ENCODE results near the gene FBXL5. TPM values are rescaled to one million over a fixed set of nuclear protein-coding genes. Genes with fewer than 3 reads are reported as not detected.

FBXL5 gene
- total RNA-seq, 3 donors from 2014 or later, result 178 to 231 (median 202) TPM

DNA sequence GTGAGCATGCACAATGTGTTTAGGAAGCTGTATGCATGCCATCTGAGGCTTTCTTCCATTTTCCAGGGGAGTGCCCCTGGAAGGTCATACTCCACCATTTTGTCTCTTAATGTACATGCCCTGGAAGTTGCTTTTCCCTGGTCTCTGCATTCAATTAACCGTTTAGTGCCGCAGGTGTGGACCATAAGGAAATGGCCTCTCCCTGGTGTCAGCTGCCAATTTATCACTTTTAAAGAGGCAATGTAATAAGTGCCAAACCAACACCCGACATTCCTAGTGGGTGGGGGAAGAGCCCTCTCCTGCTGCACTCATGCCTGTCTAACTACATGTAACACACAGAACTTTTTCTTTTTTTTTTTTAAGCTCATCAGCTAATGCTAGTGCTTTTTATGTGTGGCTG lies 40.6 kb upstream of the FBXL5 start:
- DNase-seq (ENCODE audit: low spot score in 2 of 2), result no peak
- Histone ChIP-seq H3K4me1 (no peaks in the 10 kb centered on the region), H3K36me3 (no peaks in the 10 kb centered on the region), H3K27me3 (no peaks in the 10 kb centered on the region), H3K4me3 (no peak overlapping the region), H3K27ac (no peak overlapping the region), H3K9me3 (no peaks in the 10 kb centered on the region)
- intact Hi-C loops (cut with DNase I; ENCODE audit: low total_unique reads), result no loop called here
- TF ChIP-seq, protein P1, sequence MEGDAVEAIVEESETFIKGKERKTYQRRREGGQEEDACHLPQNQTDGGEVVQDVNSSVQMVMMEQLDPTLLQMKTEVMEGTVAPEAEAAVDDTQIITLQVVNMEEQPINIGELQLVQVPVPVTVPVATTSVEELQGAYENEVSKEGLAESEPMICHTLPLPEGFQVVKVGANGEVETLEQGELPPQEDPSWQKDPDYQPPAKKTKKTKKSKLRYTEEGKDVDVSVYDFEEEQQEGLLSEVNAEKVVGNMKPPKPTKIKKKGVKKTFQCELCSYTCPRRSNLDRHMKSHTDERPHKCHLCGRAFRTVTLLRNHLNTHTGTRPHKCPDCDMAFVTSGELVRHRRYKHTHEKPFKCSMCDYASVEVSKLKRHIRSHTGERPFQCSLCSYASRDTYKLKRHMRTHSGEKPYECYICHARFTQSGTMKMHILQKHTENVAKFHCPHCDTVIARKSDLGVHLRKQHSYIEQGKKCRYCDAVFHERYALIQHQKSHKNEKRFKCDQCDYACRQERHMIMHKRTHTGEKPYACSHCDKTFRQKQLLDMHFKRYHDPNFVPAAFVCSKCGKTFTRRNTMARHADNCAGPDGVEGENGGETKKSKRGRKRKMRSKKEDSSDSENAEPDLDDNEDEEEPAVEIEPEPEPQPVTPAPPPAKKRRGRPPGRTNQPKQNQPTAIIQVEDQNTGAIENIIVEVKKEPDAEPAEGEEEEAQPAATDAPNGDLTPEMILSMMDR (IDR thresholded peaks at IDR 0.05), result no peak
- TF ChIP-seq POLR2A (IDR thresholded peaks at IDR 0.05) (no peak), POLR2AphosphoS5 (IDR thresholded peaks at IDR 0.05) (no peak)

DNA sequence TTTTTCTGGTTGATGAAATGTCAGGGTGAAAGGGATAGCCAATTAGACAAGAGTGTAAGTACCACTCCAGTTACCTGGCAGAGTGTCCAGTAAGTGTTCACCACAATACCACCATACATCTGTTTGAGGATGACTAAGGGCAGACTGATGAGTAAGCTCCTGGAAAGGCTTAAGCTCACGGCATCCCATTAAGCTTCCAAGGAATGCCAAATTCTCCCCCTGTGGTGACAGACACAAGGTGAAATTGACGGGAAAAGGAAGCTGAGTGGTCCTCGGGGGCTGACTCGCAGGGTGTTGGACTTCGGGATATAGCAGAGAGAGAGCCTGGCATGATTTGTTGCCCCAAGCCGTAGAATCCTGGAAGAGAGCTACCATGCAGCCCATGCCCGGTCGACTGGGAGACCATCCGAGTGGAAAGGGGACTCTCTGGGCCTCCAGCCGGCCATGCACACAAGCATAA lies 40.1 kb upstream of the FBXL5 start:
- Histone ChIP-seq H3K4me1 (no peaks in the 10 kb centered on the region), H3K9me3 (no peaks in the 10 kb centered on the region), H3K36me3 (no peaks in the 10 kb centered on the region), H3K27me3 (no peaks in the 10 kb centered on the region), H3K4me3 (no peak overlapping the region), H3K27ac (no peak overlapping the region)
- no peak for DNase-seq (ENCODE audit: low spot score in 2 of 2)
- TF ChIP-seq POLR2AphosphoS5 (IDR thresholded peaks at IDR 0.05) (no peak), POLR2A (IDR thresholded peaks at IDR 0.05) (no peak)
- TF ChIP-seq, protein P1 (IDR thresholded peaks at IDR 0.05), result no peak
- intact Hi-C loops (cut with DNase I; ENCODE audit: low total_unique reads), result no loop called here

DNA sequence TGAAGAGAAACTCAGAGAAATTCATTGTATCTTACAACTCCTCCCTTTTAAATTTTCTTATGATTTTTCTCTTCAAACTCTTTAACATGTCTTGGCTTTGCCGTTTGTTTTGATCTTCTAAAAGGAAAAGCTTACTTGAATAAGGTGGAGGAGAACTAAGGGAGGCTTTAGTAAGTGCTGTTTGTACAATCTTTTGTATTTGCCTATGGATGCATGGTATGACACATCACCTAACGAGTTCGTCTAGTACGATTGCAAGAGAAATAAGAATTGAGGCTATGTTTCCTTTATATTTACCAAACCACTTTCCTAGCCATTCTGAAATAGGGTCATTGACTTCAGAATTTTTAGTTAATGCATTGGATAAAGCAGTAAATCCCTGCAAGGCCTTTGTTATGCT lies 39.3 kb upstream of the FBXL5 start:
- H3K27me3 ChIP-seq, result no peaks in the 10 kb centered on the region
- H3K9me3 ChIP-seq, result no peaks in the 10 kb centered on the region
- TF ChIP-seq, protein P1 (IDR thresholded peaks at IDR 0.05), result no peak
- TF ChIP-seq POLR2AphosphoS5 (IDR thresholded peaks at IDR 0.05), result no peak
- TF ChIP-seq POLR2A (IDR thresholded peaks at IDR 0.05), result no peak
- no peak overlapping the region for H3K4me3 ChIP-seq
- no peak for DNase-seq (ENCODE audit: low spot score in 2 of 2)
- H3K27ac ChIP-seq, result no peak overlapping the region
- H3K4me1 ChIP-seq, result no peaks in the 10 kb centered on the region
- H3K36me3 ChIP-seq, result no peaks in the 10 kb centered on the region
- intact Hi-C loops (cut with DNase I; ENCODE audit: low total_unique reads), result no loop called here

DNA sequence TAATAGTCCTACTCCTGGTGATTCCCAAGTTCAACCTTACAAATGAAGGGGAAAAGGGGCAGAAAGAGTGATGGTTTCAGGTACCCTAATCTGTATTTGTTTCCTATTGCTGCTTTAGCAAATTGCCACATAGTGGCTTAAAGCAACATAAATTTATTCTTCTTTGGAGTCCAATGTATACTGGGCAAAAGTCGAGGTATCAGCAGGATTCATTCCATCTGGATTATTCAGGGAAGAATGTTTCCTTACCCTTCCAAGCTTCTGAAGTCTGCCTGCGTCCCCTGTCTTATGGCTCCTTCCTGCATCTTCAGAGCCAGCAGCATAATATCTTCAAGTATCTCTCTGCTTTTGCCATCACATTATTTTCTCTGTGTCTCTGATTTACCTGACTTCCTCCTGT lies 37.4 kb upstream of the FBXL5 start:
- Histone ChIP-seq H3K27ac (no peak overlapping the region), H3K9me3 (no peaks in the 10 kb centered on the region), H3K4me1 (no peaks in the 10 kb centered on the region), H3K36me3 (no peaks in the 10 kb centered on the region), H3K4me3 (no peak overlapping the region), H3K27me3 (no peaks in the 10 kb centered on the region)
- DNase-seq (ENCODE audit: low spot score in 2 of 2), result no peak
- intact Hi-C loops (cut with DNase I; ENCODE audit: low total_unique reads), result no loop called here
- TF ChIP-seq, protein P1 (IDR thresholded peaks at IDR 0.05), result no peak
- no peak for TF ChIP-seq POLR2AphosphoS5 (IDR thresholded peaks at IDR 0.05)
- no peak for TF ChIP-seq POLR2A (IDR thresholded peaks at IDR 0.05)

DNA sequence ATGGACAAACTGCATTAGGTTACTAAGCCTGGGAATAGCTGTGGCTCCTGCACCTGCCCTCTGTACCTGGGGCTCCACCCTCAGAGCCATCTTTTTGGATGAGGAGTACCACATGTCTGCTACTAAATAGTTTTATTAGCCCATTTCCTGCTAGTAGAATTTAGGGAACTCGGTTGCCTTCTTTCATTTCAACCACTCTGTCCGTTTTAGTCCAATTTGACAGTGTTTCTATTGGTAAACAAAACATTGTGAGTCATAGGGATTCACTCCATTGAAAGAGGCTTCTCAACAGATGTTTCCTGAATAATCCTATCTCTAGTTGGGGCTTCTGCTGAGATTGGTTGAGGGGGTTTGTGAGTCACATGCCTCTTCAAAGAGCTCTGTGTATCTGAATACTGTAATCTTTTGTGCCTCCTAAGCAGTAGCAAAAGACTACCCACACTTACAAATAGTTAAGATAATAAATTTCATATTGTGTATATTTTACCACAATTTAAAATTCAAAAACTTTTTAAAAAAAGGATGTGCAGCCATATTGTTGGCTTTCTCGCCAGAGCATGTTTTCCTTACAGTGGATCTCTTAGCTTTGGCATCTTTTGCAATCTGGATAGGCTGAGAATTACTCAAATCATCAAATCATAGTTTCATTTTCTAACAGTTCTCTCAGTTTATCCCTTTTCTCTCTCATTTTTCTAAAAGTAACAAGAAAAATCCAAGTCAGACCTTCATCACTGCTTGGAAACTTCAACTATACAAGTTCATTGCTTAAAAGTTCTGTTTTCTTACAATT lies 36.4 kb upstream of the FBXL5 start:
- H3K4me3 ChIP-seq, result no peak overlapping the region
- H3K9me3 ChIP-seq, result no peaks in the 10 kb centered on the region
- no peaks in the 10 kb centered on the region for H3K27me3 ChIP-seq
- H3K4me1 ChIP-seq, result no peaks in the 10 kb centered on the region
- TF ChIP-seq, protein P1 (IDR thresholded peaks at IDR 0.05), result no peak
- TF ChIP-seq POLR2A (IDR thresholded peaks at IDR 0.05) (no peak), POLR2AphosphoS5 (IDR thresholded peaks at IDR 0.05) (no peak)
- H3K36me3 ChIP-seq, result no peaks in the 10 kb centered on the region
- no peak for DNase-seq (ENCODE audit: low spot score in 2 of 2)
- peak overlapping the region in 1 of 2 donors; percentile 36 for H3K27ac ChIP-seq
- intact Hi-C loops (cut with DNase I; ENCODE audit: low total_unique reads), result no loop called here

Measured in breast epithelium (tissue), 4 donors.